Testis (tissue), 3 donors: ENCODE measurements around the gene TMEM222. TPM values are rescaled to one million over a fixed set of nuclear protein-coding genes. Genes with fewer than 3 reads are reported as not detected.

ENCODE experiments used
- DNase-seq: peaks from one replicate; pipeline ENCODE4 v3.0.0-alpha.2; 2019
- H3K27ac ChIP-seq, 2 donors: fragments of 200-600 bp; sonication (generic); one replicate each; pipeline ENCODE4 v1.5.1; 2019
- H3K27me3 ChIP-seq: fragments of 200-600 bp; sonication (generic); one replicate; pipeline ENCODE4 v1.5.1; 2019
- H3K36me3 ChIP-seq: fragments of 200-600 bp; sonication (generic); one replicate; pipeline ENCODE4 v1.5.1; 2017; ENCODE audit warnings: low read depth; ENCODE audit errors: missing control alignments
- H3K4me1 ChIP-seq: fragments of 200-600 bp; sonication (generic); one replicate; pipeline ENCODE4 v1.5.1; 2019
- H3K4me3 ChIP-seq, 2 donors: fragments of 200-600 bp; sonication (generic); one replicate each; pipeline ENCODE4 v1.5.1; 2017 to 2019
- H3K9me3 ChIP-seq: fragments of 200-600 bp; sonication (generic); one replicate; pipeline ENCODE4 v1.5.1; 2017
- CTCF ChIP-seq, 3 experiments: fragments of 450-650 bp in 2 of 3; fragments of 200-600 bp in 1 of 3; sonication (generic) in 1 of 3; IDR thresholded peaks; one replicate each; pipeline ENCODE4 v1.5.1; 2016 to 2019; ENCODE audit warnings: antibody characterized with exemption in 3 of 3, mild to moderate bottlenecking in 2 of 3, moderate library complexity in 1 of 3
- POLR2A ChIP-seq: fragments of 450-650 bp; IDR thresholded peaks from one replicate; pipeline ENCODE4 v1.6.1; 2017; ENCODE audit warnings: antibody characterized with exemption, mild to moderate bottlenecking, moderate library complexity
- WGBS, 2 donors: methylation state at CpG; one replicate each; pipeline ENCODE4 v1.1.5; 2018; 5-methylcytosine and 5-hydroxymethylcytosine counted together
- intact Hi-C: fragments of 100-400 bp; cut with DNase I; formaldehyde crosslinking; loops from one replicate; pipeline ENCODE4 v1.15.1; 2023; ENCODE audit warnings: low total_unique reads
- polyA plus RNA-seq: library from polyadenylated mRNA; stranded (reverse); fragments of 350-450 nt; fragmentation: Illumina TruSeq; extraction: RNeasy Lipid Tissue Mini Kit (QIAGEN cat#74804); gene quantifications from one replicate; pipeline ENCODE4 v1.2.3, GENCODE V29; 2014; ENCODE audit warnings: low read depth, low replicate concordance; ENCODE audit not compliant: insufficient read depth
- total RNA-seq, 2 donors: library from RNA; depleted of rRNA; stranded (reverse); fragments of >200 nt; gene quantifications; one replicate each; pipeline ENCODE4 v1.2.3, GENCODE V29; 2016

The TMEM222 gene
- total and polyA plus RNA-seq, 3 donors from 2014 or later = 41.4 to 81.6 (median 67.5) TPM

DNA sequence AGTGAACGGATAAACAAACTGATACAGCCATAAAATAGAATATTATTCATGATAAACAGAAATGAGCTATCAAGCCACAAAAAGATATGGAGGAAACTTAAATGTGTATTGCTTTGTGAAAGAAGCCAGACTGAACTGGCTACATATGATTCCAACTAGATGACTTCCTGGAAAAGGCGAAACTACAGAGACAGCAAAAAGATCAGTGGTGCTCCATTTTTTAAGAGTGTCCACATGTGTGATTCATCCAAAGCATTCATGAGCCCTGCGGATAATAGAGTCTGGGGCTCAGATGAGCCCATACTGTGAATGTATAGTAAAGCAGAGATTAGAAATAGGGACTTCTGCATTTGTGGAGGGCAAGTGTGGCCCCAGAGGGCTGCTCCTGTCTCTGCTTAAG lies 7.8 kb upstream of the TMEM222 start:
- no peaks in the 10 kb centered on the region for H3K27me3 ChIP-seq
- no peaks in the 10 kb centered on the region for H3K4me1 ChIP-seq
- intact Hi-C loops = no loop called here
- no peaks in the 10 kb centered on the region for H3K36me3 ChIP-seq
- no peak overlapping the region for H3K4me3 ChIP-seq
- H3K27ac ChIP-seq = no peak overlapping the region
- WGBS, 2 donors = 79 to 85% methylated on average over 3 of the region's 3 CpGs
- H3K9me3 ChIP-seq = no peaks in the 10 kb centered on the region
- no peak for DNase-seq
- TF ChIP-seq POLR2A = no peak
- no peak for TF ChIP-seq CTCF (IDR thresholded peaks at IDR 0.05)

GRCh38 chr1:27314737-27315136 lies 7.2 kb upstream of the TMEM222 start:
- no peaks in the 10 kb centered on the region for H3K9me3 ChIP-seq
- WGBS, 2 donors = 57 to 58% methylated on average over 2 of the region's 2 CpGs
- intact Hi-C loops = no loop called here
- no peak overlapping the region for H3K4me3 ChIP-seq
- no peak for DNase-seq
- no peak overlapping the region for H3K27ac ChIP-seq
- no peaks in the 10 kb centered on the region for H3K4me1 ChIP-seq
- H3K27me3 ChIP-seq = no peaks in the 10 kb centered on the region
- no peak for TF ChIP-seq CTCF (IDR thresholded peaks at IDR 0.05)
- TF ChIP-seq POLR2A = no peak
- no peaks in the 10 kb centered on the region for H3K36me3 ChIP-seq

- no peaks in the 10 kb centered on the region for H3K36me3 ChIP-seq
- intact Hi-C loops = no loop called here
Measured at GRCh38 chr1:27316860-27317259, 5.1 kb upstream of the TMEM222 start.

GRCh38 chr1:27318136-27318535 lies 3.8 kb upstream of the TMEM222 start:
- H3K9me3 ChIP-seq = no peaks in the 10 kb centered on the region
- intact Hi-C loops = no loop called here
- H3K4me1 ChIP-seq = peaks cover 6% of the 10 kb centered on the region
- H3K36me3 ChIP-seq = no peaks in the 10 kb centered on the region
- no peak for TF ChIP-seq CTCF (IDR thresholded peaks at IDR 0.05)
- no peak for TF ChIP-seq POLR2A
- DNase-seq = no peak
- no peak overlapping the region for H3K4me3 ChIP-seq
- no peaks in the 10 kb centered on the region for H3K27me3 ChIP-seq
- no peak overlapping the region for H3K27ac ChIP-seq
- 37 to 52% methylated on average over 4 of the region's 4 CpGs for WGBS, 2 donors

More at GRCh38 chr1:27316860-27317259, 5.1 kb upstream of the TMEM222 start:
- Histone ChIP-seq H3K4me1 (peaks cover 5% of the 10 kb centered on the region), H3K9me3 (no peaks in the 10 kb centered on the region), H3K27me3 (no peaks in the 10 kb centered on the region), H3K4me3 (no peak overlapping the region), H3K27ac (no peak overlapping the region)
- DNase-seq = no peak
- TF ChIP-seq CTCF (IDR thresholded peaks at IDR 0.05) (no peak), POLR2A (no peak)
- WGBS, 2 donors = 83 to 95% methylated on average over 5 of the region's 5 CpGs

DNA sequence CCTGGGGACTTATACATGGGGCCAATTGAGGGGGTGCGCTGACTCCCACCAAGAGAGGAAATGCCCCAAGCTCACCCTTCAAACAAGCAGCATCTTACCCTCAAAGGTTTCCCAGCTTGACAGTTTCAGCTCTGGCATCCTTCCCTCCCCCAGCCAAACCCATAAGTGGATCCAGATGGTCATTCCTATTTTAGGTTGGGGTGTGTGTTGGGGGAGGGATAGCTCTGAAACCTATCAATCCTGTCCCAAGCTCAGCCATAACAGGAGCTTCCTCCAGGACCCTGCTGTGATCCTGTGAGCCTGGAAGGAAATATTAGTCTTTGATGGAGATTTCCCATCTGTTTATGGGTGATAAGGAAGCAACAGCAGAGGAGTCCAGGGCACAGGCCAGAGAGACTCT lies 3.4 kb upstream of the TMEM222 start:
- 50 to 68% methylated on average over 1 of the region's 1 CpG for WGBS, 2 donors
- H3K4me3 ChIP-seq = no peak overlapping the region
- DNase-seq = no peak
- no peaks in the 10 kb centered on the region for H3K36me3 ChIP-seq
- H3K4me1 ChIP-seq = peaks cover 11% of the 10 kb centered on the region
- H3K27ac ChIP-seq = no peak overlapping the region
- no peaks in the 10 kb centered on the region for H3K27me3 ChIP-seq
- TF ChIP-seq CTCF (IDR thresholded peaks at IDR 0.05) = no peak
- intact Hi-C loops = no loop called here
- no peaks in the 10 kb centered on the region for H3K9me3 ChIP-seq
